IPS-NIHi7 (cell line): ENCODE measurements around the gene FAM120A.

Source experiments
- DNase-seq: peaks from one replicate; pipeline ENCODE4 v3.0.0; 2012; ENCODE audit warnings: mixed read lengths; ENCODE audit errors: extremely low spot score

The FAM120A gene

DNA sequence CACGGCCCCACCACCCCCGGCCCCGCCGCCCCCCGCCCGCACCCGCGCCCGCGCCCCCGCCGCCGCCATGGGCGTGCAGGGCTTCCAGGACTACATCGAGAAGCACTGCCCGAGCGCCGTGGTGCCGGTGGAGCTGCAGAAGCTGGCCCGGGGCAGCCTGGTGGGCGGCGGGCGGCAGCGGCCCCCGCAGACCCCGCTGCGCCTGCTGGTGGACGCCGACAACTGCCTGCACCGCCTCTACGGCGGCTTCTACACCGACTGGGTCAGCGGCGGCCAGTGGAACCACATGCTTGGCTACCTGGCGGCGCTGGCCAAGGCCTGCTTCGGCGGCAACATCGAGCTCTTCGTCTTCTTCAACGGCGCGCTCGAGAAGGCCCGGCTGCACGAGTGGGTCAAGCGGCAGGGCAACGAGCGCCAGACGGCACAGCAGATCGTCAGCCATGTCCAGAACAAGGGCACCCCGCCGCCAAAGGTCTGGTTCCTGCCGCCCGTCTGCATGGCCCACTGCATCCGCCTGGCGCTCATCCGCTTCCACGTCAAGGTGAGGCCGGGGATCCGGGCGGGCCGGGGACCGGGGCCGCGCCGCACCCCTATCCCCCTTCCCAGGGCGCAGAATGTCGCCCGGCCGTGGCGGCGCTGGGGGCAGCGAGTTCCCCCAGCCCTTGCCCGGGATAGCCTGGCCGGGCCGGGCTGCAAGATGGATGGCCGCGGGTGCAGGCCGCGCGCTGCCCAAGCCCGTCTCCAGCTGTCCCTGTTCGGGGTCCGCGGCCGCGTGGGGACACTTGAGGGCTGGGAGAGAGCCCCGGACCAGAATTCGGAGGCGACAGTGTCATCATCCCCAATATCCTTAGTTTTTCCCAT lies 594 bp downstream of the FAM120A start:
- DNase-seq = peak; percentile 23

GRCh38 chr9:93452710-93453046 lies 1.2 kb downstream of the FAM120A start:
- DNase-seq = no peak

DNA sequence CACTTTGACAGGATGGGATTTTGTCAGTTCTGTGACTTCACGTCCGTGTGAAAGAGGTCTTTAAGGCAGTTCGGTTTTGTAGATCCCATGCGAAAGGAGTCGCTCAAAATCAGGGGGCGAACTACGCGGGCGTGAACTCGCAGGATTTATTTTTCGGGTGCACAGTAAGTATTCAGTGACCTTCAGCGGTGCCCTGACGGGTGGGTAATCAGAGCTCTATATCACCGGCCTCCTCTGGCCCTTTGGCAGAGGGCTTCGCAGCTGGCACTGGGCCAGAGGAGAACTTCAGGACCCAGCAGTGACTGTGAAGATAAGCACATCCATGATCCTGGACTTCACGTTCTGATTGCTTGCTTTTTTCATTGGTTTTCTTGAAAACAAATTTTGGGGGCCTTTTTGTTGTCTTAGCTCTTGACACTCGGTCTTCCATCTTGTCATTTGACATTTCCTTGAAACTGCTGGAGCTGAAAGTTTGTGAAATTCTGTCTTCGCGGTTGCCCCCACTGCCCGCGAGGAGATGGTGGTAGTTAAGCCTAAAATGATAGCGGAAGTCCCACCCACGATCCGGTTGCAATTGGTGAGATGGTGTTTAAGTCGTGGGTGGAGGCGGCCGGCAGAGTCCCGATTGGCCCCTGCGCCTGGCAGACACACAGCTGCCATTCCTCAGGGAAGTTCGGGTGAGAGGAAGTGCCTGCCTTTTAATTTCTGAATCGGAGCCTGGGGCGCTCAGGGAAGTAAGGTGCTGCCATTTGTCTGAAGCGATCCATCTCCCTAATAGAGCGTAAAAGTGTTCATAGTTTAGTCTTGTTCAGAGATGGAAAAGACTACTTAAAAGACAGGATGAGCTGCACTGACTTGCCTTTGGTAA lies 1.8 kb downstream of the FAM120A start, which contains the start of gene FAM120AOS:
Gene FAM120AOS, minus strand, starts transcription at position 535 of the 868 bp plus-strand sequence. CDS start 872 bp downstream, outside the sequence.
- peak; percentile 90 for DNase-seq

DNA sequence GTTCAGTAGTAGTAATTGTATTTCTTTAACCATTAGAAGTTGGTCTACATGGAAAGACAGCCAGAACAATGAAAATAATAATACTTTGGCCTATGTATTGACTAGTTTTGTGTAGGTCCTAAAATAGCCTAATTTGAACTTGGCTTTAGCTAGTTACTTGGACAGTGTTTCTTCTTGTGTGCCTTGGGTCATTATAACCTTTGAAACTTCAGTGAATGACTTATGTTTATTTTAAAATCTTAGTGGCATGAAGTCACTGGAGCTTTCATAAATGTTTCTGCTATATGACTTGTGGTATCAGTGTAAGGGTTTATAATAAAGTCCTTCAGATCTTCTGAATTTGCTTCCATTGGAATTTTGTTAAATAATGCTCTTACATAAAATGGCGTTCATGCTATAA lies 4.5 kb downstream of the FAM120A start:
- DNase-seq = no peak

DNA sequence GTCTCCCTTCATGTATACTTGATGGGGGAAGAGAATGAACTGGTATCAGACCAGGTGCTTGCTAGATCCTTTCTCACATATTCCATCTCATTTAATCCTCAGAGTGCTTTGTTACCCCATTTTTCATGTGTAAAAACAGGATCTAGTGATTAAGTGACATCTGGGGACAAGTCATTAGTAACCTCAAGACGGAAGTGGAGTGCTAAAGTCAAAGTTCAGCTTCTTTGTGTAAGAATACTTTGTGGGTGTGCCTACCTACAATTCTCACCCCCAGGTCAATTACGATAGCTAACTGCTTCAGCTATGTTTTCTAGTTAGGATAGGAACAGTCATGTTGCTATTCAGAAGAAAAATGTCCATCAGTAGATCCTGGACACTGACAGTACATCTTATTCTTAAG lies 5.0 kb downstream of the FAM120A start:
- DNase-seq = no peak

DNA sequence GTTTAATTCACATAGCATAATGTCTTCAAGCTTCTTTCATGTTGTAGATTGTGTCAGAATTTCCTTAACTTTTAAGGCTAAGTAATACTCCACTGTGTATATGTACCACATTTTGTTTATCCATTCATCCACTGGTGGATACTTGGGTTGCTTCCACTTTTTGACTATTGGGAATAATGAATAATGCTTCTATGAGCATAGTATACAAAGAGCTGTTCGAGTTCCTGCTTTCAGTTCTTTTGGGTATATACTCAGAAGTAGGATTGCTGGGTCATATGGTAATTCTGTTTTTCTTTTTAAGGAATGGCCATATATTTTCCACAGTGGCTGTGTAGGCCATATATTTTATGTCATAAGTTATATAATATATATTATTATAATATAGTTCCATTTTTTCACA lies 5.5 kb downstream of the FAM120A start:
- DNase-seq = no peak

DNA sequence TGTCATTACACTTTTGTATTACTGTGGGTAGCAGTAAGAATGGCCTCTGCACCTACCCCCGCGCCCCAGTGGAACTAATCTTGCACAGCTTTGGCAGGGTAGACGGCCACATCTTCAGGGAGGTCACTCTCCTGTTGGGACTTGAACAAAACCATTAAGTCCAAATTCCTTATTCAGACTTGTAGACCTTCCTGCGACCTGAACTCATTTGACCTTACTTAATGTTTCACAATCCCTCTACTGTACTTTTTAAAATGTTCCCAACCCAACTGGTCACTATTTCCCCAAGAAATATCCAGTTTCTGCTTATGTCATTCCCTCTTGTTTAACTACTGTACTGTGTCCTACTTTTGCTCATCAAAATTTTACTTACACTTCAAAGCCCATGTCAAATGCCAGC lies 7.2 kb downstream of the FAM120A start:
- no peak for DNase-seq

DNA sequence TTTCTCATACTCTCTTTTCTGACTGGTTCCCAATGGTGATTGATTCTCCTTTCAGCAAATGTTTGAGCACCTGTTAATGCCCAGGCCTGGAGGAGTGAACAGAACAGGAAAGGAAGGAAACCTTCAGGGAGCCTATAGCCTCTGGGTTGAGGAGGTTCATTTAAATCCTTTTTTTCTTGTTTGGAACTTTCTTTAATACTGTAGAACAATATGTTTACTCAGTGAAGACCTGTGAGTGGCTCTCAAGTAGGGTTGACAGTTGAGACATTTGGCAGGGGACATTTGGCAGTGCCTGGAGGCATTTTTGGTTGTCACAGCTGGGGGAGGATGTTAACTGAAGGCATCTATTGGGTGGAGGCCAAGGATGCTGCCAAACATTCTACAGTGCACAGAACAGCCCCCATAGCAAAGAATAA lies 8.0 kb downstream of the FAM120A start:
- DNase-seq = no peak

- no peak for DNase-seq
These were observed 9.4 kb downstream of the FAM120A start for GRCh38 chr9:93460689-93461413.

- DNase-seq = no peak
These were observed 9.9 kb downstream of the FAM120A start for GRCh38 chr9:93461414-93461743.

GRCh38 chr9:93461821-93462220 lies 10.3 kb downstream of the FAM120A start:
- no peak for DNase-seq

GRCh38 chr9:93463638-93464248 lies 12.3 kb downstream of the FAM120A start:
- DNase-seq = no peak

DNA sequence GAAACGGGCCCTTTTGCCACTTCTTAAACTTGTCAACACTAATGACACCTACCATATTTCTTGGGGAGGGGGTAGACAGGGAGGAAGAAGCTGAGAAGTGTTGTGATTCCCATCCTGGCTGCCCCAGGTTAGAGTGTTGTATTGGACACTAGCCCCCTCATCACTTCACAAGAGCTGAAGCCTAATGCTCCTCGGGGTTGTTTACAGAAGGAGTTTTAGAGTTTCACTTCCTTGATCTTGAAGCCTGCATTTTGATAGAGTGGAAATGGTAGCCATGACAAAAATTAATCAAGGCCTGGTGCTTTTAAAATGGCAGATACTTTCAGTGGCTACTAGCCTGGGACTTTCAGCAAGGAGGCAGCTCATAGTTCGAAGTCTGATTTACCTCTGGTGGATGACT lies 12.9 kb downstream of the FAM120A start:
- DNase-seq = no peak

- DNase-seq = peak; percentile 31
These were observed 13.4 kb downstream of the FAM120A start for GRCh38 chr9:93464876-93465275.

DNA sequence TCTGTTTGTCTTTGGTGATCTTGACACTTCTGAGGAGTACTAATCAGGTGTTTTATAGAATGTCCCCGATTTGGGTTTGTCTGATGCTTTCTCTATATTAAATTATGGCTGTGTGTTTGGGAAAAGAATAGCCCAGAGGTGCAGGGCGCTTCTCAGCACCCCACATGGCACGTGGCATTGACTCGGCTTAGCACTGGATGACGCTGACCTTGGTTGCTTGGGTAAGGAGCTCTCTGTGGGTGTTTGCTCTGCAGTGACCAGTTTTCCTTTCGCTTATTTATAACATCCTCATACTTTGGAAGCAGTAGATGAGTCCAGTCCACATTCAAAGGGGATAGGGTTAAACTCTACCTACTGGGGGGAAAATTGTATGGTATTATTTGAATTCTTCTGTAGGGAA lies 14.4 kb downstream of the FAM120A start:
- DNase-seq = no peak

DNA sequence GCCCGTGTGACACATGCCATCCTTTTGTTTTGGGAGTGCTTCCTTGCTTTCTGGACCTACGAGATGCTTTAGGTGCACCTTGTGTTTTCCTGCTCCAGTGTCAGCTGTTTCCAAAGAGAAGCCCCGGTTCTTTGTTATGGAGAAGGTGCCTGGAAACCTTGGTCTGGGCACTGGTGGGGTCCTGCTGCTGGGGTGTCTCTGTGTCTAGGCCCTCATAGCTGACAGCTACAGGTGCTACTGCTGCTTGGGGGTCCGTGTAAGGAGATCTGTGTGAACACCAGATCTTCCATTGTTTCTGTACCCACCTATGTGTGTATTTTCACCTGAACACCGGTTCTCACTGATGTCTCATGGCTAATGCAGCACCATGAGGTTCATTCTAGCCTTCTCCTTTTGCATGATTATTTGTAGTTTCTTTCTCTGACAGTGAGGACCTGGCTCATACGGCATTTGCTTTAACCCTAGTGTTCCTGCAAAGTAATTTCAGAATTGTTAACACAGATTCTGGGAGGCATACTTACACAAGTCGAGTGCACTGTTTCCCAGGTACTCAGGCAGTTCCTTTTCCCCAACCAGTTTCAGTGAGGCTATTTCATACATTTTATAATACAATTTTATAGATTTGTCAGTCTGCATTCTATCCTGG lies 15.1 kb downstream of the FAM120A start:
- no peak for DNase-seq

GRCh38 chr9:93467062-93467416 lies 15.6 kb downstream of the FAM120A start:
- DNase-seq = no peak

- no peak for DNase-seq
These were observed 16.0 kb downstream of the FAM120A start for GRCh38 chr9:93467462-93467861.

- peak; percentile 31 for DNase-seq
These were observed 17.4 kb downstream of the FAM120A start for GRCh38 chr9:93468763-93469456.

GRCh38 chr9:93470391-93470790 lies 18.9 kb downstream of the FAM120A start:
- no peak for DNase-seq

DNA sequence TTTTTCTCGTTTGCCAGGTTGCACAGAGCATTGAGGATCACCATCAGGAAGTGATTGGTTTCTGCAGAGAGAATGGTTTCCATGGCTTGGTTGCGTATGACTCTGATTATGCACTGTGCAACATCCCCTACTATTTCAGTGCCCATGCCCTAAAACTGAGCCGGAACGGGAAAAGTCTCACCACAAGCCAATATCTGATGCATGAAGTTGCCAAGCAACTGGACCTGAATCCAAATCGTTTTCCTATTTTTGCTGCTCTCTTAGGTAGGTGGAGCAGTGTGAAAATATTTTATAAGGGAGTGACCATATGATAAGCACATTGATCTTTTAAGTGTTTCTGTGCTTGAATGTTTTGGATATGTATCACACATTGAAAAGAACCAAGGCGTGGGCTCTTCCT lies 19.6 kb downstream of the FAM120A start:
- no peak for DNase-seq
